ENCODE results near the gene PHLPP1.

DNA sequence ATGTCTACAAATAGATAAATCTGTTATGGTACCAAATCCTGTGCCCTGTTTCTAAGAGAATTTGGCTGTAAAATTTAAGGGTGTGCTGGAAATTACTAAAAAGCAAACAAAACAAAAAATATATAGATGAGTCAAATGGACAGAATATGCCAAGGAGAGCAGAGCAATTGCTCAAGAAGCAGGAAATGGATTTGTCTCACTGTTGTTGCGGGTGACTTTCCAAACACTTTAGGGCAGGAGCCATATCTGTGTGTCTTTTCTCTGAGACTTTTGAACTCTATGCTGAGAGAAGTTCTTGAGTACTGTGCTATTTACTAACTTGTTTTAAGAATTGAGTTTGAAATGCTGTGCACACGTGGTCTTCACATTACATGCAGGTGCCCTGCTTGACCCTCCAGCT, 221.7 kb downstream of the PHLPP1 start:
- TF ChIP-seq, protein P1, sequence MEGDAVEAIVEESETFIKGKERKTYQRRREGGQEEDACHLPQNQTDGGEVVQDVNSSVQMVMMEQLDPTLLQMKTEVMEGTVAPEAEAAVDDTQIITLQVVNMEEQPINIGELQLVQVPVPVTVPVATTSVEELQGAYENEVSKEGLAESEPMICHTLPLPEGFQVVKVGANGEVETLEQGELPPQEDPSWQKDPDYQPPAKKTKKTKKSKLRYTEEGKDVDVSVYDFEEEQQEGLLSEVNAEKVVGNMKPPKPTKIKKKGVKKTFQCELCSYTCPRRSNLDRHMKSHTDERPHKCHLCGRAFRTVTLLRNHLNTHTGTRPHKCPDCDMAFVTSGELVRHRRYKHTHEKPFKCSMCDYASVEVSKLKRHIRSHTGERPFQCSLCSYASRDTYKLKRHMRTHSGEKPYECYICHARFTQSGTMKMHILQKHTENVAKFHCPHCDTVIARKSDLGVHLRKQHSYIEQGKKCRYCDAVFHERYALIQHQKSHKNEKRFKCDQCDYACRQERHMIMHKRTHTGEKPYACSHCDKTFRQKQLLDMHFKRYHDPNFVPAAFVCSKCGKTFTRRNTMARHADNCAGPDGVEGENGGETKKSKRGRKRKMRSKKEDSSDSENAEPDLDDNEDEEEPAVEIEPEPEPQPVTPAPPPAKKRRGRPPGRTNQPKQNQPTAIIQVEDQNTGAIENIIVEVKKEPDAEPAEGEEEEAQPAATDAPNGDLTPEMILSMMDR (IDR thresholded peaks at IDR 0.05) = no peak
- TF ChIP-seq POLR2A (IDR thresholded peaks at IDR 0.05) = no peak

Data from Peyer's patch (tissue), 4 donors.